GM21786 (cell line): ENCODE measurements around the gene PLPP3.

Experiments
- ATAC-seq: cut with Tn5 transposase; IDR thresholded peaks from one replicate; pipeline ENCODE4 v1.9.1; 2021; ENCODE audit not compliant: unreplicated experiment

The PLPP3 gene

DNA sequence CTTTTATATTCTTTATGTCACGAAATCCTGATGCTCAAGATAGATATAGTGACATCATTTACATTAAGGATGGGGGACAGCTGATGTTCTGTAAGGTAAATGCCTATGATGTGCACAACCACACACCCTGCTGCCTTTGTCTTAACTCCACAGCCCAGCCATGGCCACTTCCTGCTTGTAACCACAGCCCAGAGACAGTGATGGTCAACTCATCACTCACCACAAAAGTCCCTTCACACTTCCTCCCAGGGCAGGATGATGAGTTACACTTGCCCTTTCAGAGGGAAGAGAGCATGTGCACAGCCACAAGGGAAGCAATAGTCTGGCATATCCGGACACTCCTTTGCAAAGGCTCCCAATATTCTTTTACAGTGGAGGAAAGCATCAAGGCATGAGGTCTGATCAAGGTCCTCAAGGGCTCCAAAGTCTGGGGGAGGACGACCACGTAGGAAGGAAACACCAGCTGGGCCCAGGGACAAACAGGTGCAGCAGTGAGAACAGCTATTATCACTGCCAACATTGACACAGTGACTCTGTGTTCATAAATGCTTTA lies 53.8 kb downstream of the PLPP3 start:
- peak; percentile 85 for ATAC-seq

- no peak for ATAC-seq
Measured at GRCh38 chr1:56524263-56524662, 55.1 kb downstream of the PLPP3 start.

DNA sequence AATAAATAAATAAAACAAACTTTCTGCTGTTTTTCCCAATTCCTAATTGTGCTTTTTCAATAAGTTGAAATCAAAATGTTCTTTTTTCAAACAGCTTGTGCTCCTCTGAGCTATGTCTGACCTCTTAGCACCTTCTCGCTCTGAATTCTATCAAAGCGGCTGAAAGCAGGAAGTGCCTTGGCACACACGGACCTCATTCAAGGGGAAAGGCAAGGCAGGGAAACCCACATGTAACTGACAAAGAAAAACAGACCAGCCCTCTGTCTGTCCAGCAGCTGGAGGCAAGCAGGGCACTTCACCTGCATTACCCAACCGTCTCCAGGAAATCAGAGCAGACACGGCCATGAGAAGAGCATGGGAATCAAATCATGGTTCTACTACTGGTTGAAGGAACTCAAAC lies 56.7 kb downstream of the PLPP3 start:
- ATAC-seq = no peak

GRCh38 chr1:56520016-56520601 lies 59.3 kb downstream of the PLPP3 start:
- no peak for ATAC-seq

DNA sequence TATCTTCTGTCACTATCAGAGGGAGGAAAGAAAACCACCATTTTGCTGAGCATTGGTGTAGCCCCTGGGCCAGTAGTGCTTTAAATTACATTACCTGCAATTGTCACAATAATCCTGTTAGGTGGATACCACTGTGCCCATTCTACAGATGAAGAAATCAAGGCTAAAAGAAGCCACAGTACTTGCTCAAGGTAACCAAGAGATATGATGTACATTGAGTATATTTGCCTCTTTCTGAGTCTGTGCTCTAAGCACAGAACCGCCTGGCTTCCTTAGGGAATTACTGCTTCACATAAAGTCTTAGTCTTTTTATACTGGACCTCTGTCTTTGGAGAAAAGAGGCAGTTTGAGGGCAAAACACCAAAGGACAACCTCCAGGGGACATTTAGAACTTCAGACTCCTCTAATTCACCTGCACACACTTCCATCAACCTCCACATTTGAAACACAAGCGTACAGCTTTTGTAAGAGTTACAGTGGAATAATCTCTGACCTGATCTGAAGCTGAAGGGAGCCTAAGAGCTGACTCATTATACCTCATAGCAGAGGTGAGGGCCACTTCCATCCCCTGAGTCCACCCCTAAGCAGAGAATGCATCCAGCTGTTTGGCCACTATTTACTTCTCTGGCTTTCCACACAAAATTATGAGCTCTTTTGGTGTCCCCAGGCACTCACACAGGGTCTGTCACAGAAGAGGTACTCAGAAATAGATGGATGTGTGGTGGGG lies 61.8 kb downstream of the PLPP3 start:
- no peak for ATAC-seq

GRCh38 chr1:56516539-56517252 lies 62.7 kb downstream of the PLPP3 start:
- ATAC-seq = peak; percentile 83

- ATAC-seq = no peak
Measured at GRCh38 chr1:56515898-56516538, 63.3 kb downstream of the PLPP3 start.

DNA sequence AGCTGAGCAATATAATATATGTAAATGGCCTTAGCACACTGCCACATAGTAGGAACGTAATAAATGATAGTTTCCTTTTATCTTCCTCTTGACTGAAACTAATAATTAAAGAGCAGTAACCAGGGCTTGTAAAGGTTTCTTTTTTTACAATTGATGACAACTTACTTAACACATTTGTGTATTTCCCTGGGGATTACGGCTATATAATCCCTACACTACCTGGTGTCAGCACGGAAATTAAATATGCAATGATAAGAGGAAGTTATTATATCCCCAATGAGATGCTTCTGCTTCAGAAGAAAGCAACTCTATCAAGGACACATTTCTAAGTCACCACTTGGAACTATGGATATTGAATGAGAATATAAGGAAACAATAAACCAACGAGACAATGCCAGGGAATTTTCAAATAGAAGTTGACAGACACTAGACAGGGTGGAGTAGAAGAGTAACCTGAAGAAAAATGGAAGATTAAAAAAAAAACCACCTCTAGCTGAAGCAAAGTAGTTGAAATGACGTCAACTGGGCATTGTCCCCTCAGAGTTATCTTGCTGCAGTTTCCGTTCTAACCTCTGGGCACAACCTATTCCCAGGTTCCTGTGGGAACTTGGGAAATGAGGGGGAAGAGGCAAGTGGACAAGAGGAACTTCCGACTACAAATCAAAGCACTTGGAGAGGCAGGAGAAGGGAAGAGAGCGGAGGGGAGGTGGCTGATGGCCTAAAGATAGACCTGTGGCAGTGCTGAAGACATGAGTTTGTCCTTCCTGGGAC lies 66.5 kb downstream of the PLPP3 start:
- ATAC-seq = no peak

DNA sequence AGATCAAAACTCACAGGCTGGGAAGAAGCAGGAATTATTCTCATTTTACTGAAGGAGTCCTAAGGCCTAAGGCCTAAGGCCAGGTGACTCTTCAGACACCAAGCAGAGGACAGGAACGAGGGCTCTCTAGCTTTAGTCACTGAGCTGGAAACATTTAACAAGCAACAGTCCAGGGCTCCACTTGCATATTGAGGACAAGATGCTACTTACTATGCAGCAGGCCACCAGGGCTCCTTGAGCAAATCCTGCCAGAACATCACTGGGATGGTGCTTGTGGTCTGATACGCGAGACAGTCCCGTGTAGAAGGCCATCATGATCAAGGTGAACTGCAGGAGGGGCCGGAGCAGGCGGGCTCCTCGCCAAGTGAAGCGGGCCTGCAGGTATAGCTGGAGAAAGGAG lies 67.6 kb downstream of the PLPP3 start:
- ATAC-seq = no peak

- no peak for ATAC-seq
Measured at GRCh38 chr1:56511364-56511763, 68.0 kb downstream of the PLPP3 start.

DNA sequence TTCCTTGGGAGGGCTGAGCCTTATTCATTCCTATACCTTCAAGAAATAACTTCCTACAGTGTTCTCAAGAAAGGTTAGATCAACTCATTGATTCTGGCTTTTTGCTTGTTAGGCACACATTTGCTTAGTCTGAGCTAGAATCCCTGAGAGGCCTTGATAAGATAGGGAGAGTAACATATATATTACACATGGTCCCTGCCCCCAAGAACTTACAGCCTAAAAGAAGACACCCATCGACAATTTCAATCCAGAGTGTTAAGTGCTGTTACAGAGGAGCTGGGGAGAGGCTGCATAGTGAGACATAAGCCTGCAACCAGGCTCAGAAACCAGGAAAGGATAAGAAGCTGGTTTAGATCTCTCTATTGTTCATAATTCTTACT lies 68.7 kb downstream of the PLPP3 start:
- ATAC-seq = no peak

DNA sequence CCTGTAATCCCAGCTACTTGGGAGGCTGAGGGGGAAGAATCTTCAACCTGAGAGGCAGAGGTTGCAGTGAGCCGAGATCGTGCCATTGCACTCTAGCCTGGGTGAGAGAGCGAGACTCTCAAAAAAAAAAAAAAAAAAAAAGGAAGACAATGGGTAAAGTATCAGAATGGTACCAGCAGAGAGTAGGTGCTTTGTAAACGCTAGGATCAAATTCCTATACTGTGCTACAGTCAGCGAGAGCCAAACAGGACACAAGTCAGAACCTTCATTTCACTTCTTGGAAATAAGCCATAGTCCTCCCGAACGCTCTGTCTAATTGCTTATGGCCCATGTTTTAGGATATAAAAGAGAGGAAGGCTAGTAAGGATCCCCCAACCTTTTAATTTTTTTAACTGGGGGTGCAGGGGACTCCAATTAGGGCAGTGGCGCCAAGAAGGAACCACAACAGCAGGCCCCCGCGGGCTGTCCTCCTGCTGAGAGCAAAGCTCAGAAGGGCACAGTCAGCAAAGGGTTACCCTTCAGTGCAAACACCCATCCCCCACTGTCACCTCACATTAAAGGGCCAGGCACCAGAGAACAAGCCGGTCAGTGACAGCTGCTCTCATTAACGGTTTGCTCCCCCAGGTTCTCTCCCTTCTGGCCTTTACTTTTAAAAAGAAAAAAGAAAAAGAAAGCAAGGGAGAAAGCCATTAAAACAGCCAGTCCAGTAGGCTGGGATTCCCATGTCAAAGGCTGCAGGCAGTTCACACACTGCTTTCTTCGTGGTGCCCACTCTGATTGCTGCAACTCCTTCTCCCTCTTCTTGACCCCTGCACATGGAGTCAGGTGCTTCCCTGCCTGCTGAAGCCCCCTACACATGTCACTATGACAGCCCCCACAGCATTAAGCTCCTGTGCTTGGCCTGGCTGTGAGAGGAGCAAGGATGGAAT lies 69.4 kb downstream of the PLPP3 start:
- no peak for ATAC-seq

GRCh38 chr1:56508523-56508983 lies 70.8 kb downstream of the PLPP3 start:
- ATAC-seq = no peak

GRCh38 chr1:56507925-56508522 lies 71.3 kb downstream of the PLPP3 start:
- ATAC-seq = no peak

GRCh38 chr1:56506951-56507491 lies 72.3 kb downstream of the PLPP3 start:
- no peak for ATAC-seq

GRCh38 chr1:56505792-56506743 lies 73.3 kb downstream of the PLPP3 start:
- ATAC-seq = no peak

DNA sequence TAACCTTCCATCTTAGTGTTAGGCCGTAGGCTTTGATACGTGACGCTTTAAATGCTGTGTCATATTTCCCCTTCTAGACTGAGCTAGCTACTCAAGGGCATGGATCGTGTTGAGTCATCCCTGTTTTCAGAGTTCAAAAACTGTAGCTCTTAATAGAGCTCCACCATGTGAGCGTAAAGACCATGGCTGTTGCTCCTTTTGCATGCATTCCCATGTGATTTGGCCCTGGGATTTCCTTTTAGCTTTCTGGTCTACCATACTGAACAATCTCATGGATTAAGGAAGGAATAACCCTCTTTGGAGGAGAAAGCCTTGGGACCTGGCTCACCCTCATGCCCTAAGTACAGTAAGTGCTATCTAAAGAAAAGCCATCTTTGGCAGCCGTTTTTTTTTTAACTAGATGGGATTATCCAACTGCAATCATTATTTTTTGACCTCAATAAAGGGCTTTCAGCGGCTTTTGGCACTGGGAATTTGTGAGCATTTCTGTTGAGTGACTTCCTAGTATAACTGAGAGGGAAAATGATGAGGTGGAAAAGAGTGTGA lies 76.6 kb downstream of the PLPP3 start:
- no peak for ATAC-seq
